HepG2 (cell line): ENCODE data around the gene SLC15A3. TPM values are rescaled to one million over a fixed set of nuclear protein-coding genes. Genes with fewer than 3 reads are reported as not detected.

Experiments
- BATF2 ChIP-seq: sonication (generic); formaldehyde crosslinking; IDR thresholded peaks from 2 replicates; pipeline ENCODE4 v1.8.0; 2022; ENCODE audit warnings: mild to moderate bottlenecking, missing genetic modification reagents, moderate library complexity
- PLRG1 ChIP-seq: fragments of 450-650 bp; conservative IDR thresholded peaks from 2 replicates; pipeline ENCODE4 v1.6.1; 2016
- ZBTB40 ChIP-seq, 2 experiments: fragments of 450-650 bp in 1 of 2; sonication (generic) in 1 of 2; formaldehyde crosslinking in 1 of 2; IDR thresholded peaks; 2 replicates each; pipeline versions ENCODE4 v1.6.1 to v1.8.0; 2016 to 2022; ENCODE audit warnings: antibody characterized with exemption in 1 of 2, mild to moderate bottlenecking in 1 of 2, missing genetic modification reagents in 1 of 2
- ZNF235 ChIP-seq: sonication (generic); formaldehyde crosslinking; IDR thresholded peaks from 2 replicates; pipeline ENCODE4 v1.8.1; 2023; ENCODE audit warnings: mild to moderate bottlenecking, missing genetic modification reagents, borderline replicate concordance
- ZNF343 ChIP-seq: sonication (generic); formaldehyde crosslinking; IDR thresholded peaks from 2 replicates; pipeline ENCODE4 v1.4.0; 2020; ENCODE audit warnings: mild to moderate bottlenecking, missing genetic modification reagents
- polyA plus RNA-seq, 8 experiments: library from polyadenylated mRNA; depleted of rRNA in 3 of 8; stranded (reverse) in 7 of 8; unstranded in 1 of 8; fragments of >200 nt; fragmentation: Illumina TruSeq in 4 of 8; extraction: Trizol in 4 of 8; gene quantifications; 2 replicates each; pipeline versions ENCODE4 v1.2.1 to v1.2.3, GENCODE V29; 2011 to 2016; ENCODE audit warnings: low read depth in 4 of 8, missing spikeins in 1 of 8, mixed read lengths in 1 of 8; ENCODE audit not compliant: insufficient read depth in 1 of 8
- total RNA-seq, 5 experiments: library from RNA; depleted of rRNA; stranded (reverse); fragments of >200 nt; fragmentation: Illumina TruSeq; extraction: Trizol; gene quantifications; 2 replicates each; pipeline ENCODE4 v1.2.3, GENCODE V29; 2016; ENCODE audit warnings: low read depth in 1 of 5

The SLC15A3 gene
- total and polyA plus RNA-seq, 2 of the 13 experiments (the other 11 are each of a cell fraction or from before 2014, with no cell fraction given) = 0.45 to 0.77 TPM

GRCh38 chr11:60918939-60919265, 33.1 kb downstream of the SLC15A3 start (continued):
- TF ChIP-seq ZBTB40 (IDR thresholded peaks at IDR 0.05) = no peak
- no peak for TF ChIP-seq ZBTB40 (CRISPR knock-in tag; IDR thresholded peaks at IDR 0.05)
- no peak for TF ChIP-seq BATF2
- TF ChIP-seq ZNF235 (CRISPR knock-in tag) = no peak
- no peak for TF ChIP-seq ZNF343 (CRISPR knock-in tag)
- TF ChIP-seq PLRG1 = no peak
